SU-DHL-6 (cell line): ENCODE measurements around the gene OR5J2.

Source experiments
- H2AFZ ChIP-seq: fragments of 200-600 bp; sonication (generic); 2 replicates; pipeline ENCODE4 v1.6.1; 2014; ENCODE audit warnings: low read depth, mild to moderate bottlenecking, moderate library complexity, mixed read lengths, antibody characterized with exemption, low read length; ENCODE audit not compliant: severe bottlenecking
- H3F3A ChIP-seq: fragments of 200-600 bp; shearing (Covaris generic); 2 replicates; pipeline ENCODE4 v1.6.0; 2016; ENCODE audit warnings: antibody characterized with exemption, mild to moderate bottlenecking; ENCODE audit not compliant: insufficient read depth
- H3K27ac ChIP-seq: fragments of 200-600 bp; sonication (generic); 2 replicates; pipeline ENCODE4 v1.5.1; 2016; ENCODE audit warnings: low read depth, mild to moderate bottlenecking, low read length, moderate library complexity, mixed read lengths
- H3K27me3 ChIP-seq: fragments of 200-600 bp; sonication (generic), shearing (Covaris generic); 2 replicates; pipeline ENCODE4 v1.6.0; 2014; ENCODE audit warnings: mild to moderate bottlenecking, low read length
- H3K36me3 ChIP-seq: fragments of 200-600 bp; sonication (generic); 2 replicates; pipeline ENCODE4 v1.6.1; 2014; ENCODE audit warnings: mild to moderate bottlenecking, low read length, mixed read lengths
- H3K4me2 ChIP-seq: fragments of 300-600, 200-600 bp; shearing (Covaris generic), sonication (generic); 2 replicates; pipeline ENCODE4 v1.6.0; 2014; ENCODE audit warnings: low read length, low read depth, mild to moderate bottlenecking; ENCODE audit not compliant: poor library complexity, severe bottlenecking
- H3K4me3 ChIP-seq: fragments of 200-600 bp; sonication (generic); 2 replicates; pipeline ENCODE4 v1.5.1; 2014; ENCODE audit warnings: antibody characterized with exemption, low read length, mild to moderate bottlenecking, mixed read lengths; ENCODE audit not compliant: insufficient read depth, poor library complexity, severe bottlenecking
- H3K79me2 ChIP-seq: fragments of 200-600 bp; sonication (generic); 2 replicates; pipeline ENCODE4 v1.6.1; 2014; ENCODE audit warnings: mild to moderate bottlenecking, low read length, moderate library complexity; ENCODE audit not compliant: insufficient read depth
- H3K9ac ChIP-seq: fragments of 200-600 bp; sonication (generic); 2 replicates; pipeline ENCODE4 v1.7.0; 2014; ENCODE audit warnings: mild to moderate bottlenecking, low read length
- H3K9me2 ChIP-seq: fragments of 200-600 bp; sonication (generic); replicated peaks from 2 replicates; pipeline ENCODE4 v1.6.1; 2014; ENCODE audit warnings: low read length; ENCODE audit not compliant: insufficient read depth
- H3K9me3 ChIP-seq: fragments of 200-600 bp; sonication (generic); 2 replicates; pipeline ENCODE4 v1.6.1; 2014; ENCODE audit warnings: low read length, mixed read lengths; ENCODE audit not compliant: insufficient read depth
- H4K20me1 ChIP-seq: fragments of 200-600 bp; sonication (generic); 2 replicates; pipeline ENCODE4 v1.6.1; 2014; ENCODE audit warnings: low read depth, mild to moderate bottlenecking, antibody characterized with exemption, low read length, moderate library complexity, mixed read lengths
- CTCF ChIP-seq: fragments of 200-600 bp; sonication (generic); IDR thresholded peaks from one replicate; pipeline ENCODE4 v1.5.1; 2017; ENCODE audit warnings: antibody characterized with exemption, mild to moderate bottlenecking, low read length, moderate library complexity; ENCODE audit not compliant: insufficient read depth, poor library complexity, severe bottlenecking
- EZH2phosphoT487 ChIP-seq: fragments of 200-600 bp; sonication (generic), shearing (Covaris generic); conservative IDR thresholded peaks from 2 replicates; pipeline ENCODE4 v1.6.1; 2018; ENCODE audit warnings: mild to moderate bottlenecking, antibody characterized with exemption, low read length, moderate library complexity, mixed read lengths

OR5J2 gene

DNA sequence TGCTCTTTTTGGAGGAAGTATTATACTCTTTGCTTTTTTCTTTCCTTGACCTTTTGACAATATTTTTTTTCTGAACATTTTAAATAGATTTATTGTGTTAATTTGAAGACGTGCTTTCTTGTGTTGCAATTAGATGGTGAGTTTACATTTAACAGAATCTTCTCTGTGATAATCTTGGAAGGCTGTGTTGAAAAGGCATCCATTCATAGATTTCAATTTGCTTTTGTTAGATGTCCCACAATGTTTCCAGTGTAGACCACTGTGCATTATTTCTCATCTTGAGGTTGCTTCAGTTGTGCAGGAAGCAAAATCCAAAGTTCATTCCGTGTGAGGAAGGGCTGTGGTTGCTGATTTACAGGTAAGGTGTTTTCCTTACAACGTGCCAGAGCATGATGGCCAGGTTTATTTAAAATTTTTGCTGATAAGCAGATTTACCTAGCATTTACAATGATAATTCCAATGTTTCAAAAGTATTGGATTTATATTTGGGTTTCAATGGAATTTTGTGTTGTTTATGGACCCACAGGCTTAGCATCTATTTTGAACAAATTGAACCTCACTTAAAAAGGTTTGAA is 4.1 kb upstream of the OR5J2 start:
- TF ChIP-seq CTCF, result no peak
- no peak for TF ChIP-seq EZH2phosphoT487
- no peaks in the 10 kb centered on the region for H3K36me3 ChIP-seq

DNA sequence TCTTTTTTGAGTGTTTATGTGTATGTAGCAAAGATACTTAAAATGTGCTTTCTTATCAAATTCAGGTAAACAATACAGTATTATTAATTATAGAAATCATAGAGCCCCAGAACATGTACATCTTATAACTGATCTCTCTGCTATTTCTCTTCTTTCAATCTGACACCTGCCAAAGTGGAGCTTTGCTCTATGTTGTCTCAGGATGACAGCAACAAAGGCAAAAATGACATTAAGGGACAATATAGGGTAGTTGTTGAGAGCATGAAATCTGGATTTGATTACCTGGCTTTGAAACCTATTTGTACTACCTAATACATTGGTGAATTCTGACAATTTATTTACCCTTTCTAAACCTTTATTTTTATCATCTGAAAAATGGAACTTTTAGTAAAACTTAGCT is 7.0 kb downstream of the OR5J2 start:
- no peaks in the 10 kb centered on the region for H3K36me3 ChIP-seq
- TF ChIP-seq CTCF (no peak), EZH2phosphoT487 (no peak)
- H3K9me3 ChIP-seq, result no peaks in the 10 kb centered on the region

More for the DNA sequence above, 4.1 kb upstream of the OR5J2 start:
- no peak overlapping the region for H2AFZ ChIP-seq
- no peaks in the 10 kb centered on the region for H3K9me2 ChIP-seq
- no peaks in the 10 kb centered on the region for H4K20me1 ChIP-seq
- no peaks in the 10 kb centered on the region for H3K9me3 ChIP-seq
- no peak overlapping the region for H3K27ac ChIP-seq
- no peak overlapping the region for H3K9ac ChIP-seq
- H3F3A ChIP-seq, result no peaks in the 10 kb centered on the region
- H3K27me3 ChIP-seq, result no peaks in the 10 kb centered on the region
- H3K79me2 ChIP-seq, result no peaks in the 10 kb centered on the region
- no peak overlapping the region for H3K4me3 ChIP-seq
- H3K4me2 ChIP-seq, result no peak overlapping the region

DNA sequence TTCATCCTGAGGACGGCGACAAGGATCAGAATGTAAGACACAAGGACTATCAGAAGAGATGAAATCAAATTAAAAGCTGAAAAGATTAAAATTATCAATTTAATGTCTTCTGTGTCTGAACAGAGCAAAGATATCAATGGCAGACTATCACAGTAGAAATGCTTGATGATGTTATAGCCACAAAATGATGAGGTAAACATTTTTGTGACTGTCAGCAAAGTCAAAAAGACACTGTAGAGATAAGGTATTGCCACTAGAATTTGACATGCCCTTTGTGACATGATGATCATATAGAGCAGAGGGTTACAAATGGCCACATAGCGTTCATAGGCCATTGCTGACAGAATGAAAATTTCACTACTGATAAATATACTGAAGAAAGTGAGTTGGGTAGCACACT is 12.2 kb downstream of the OR5J2 start:
- no peak for TF ChIP-seq CTCF
- TF ChIP-seq EZH2phosphoT487, result no peak
- Histone ChIP-seq H3K79me2 (no peaks in the 10 kb centered on the region), H3K27ac (no peak overlapping the region), H3K36me3 (no peaks in the 10 kb centered on the region), H4K20me1 (no peaks in the 10 kb centered on the region), H3K27me3 (no peaks in the 10 kb centered on the region), H3K4me2 (no peak overlapping the region), H3K4me3 (no peak overlapping the region), H3K9ac (no peak overlapping the region), H3K9me3 (no peaks in the 10 kb centered on the region), H2AFZ (no peak overlapping the region), H3F3A (no peaks in the 10 kb centered on the region), H3K9me2 (0 out of 2 replicates have a peak, but pooled peaks cover 3% of the 10 kb centered on the region)

More for the DNA sequence above, 7.0 kb downstream of the OR5J2 start:
- no peaks in the 10 kb centered on the region for H3K27me3 ChIP-seq
- no peaks in the 10 kb centered on the region for H3K79me2 ChIP-seq
- H2AFZ ChIP-seq, result no peak overlapping the region
- H3K9me2 ChIP-seq, result 0 out of 2 replicates have a peak, but pooled peaks cover 3% of the 10 kb centered on the region
- H3K4me2 ChIP-seq, result no peak overlapping the region
- H3K9ac ChIP-seq, result no peak overlapping the region
- H3K27ac ChIP-seq, result no peak overlapping the region
- H3F3A ChIP-seq, result no peaks in the 10 kb centered on the region
- H3K4me3 ChIP-seq, result no peak overlapping the region
- no peaks in the 10 kb centered on the region for H4K20me1 ChIP-seq
